Stimulated activated CD4-positive, alpha-beta T cell treated with anti-CD3 and anti-CD28 coated beads, Interleukin-15, amount 100 ng/mL, for 48 hours (primary cell): ENCODE measurements around the gene SETBP1.

Experiments used
- DNase-seq, 2 donors: peaks; one replicate each; pipeline ENCODE4 v3.0.0-alpha.2; 2020; ENCODE audit warnings: low read depth in 2 of 2

SETBP1 gene

GRCh38 chr18:44841221-44841620, 160.5 kb downstream of the SETBP1 start:
- no peak for DNase-seq

- DNase-seq, result no peak
These were observed 161.3 kb downstream of the SETBP1 start for GRCh38 chr18:44841752-44842587.

GRCh38 chr18:44842588-44843412, 162.1 kb downstream of the SETBP1 start:
- DNase-seq, result no peak

GRCh38 chr18:44844486-44844885, 163.8 kb downstream of the SETBP1 start:
- no peak for DNase-seq

GRCh38 chr18:44846450-44846849, 165.8 kb downstream of the SETBP1 start:
- no peak for DNase-seq

GRCh38 chr18:44848644-44849335, 168.1 kb downstream of the SETBP1 start:
- no peak for DNase-seq

- DNase-seq, result no peak
These were observed 168.7 kb downstream of the SETBP1 start for GRCh38 chr18:44849361-44849760.

- no peak for DNase-seq
These were observed 169.3 kb downstream of the SETBP1 start for GRCh38 chr18:44850001-44850400.

GRCh38 chr18:44851856-44852621, 171.4 kb downstream of the SETBP1 start:
- no peak for DNase-seq

GRCh38 chr18:44852818-44853217, 172.1 kb downstream of the SETBP1 start:
- no peak for DNase-seq

GRCh38 chr18:44853430-44853829, 172.7 kb downstream of the SETBP1 start:
- no peak for DNase-seq

GRCh38 chr18:44855681-44856080, 175.0 kb downstream of the SETBP1 start:
- DNase-seq, result no peak

- no peak for DNase-seq
These were observed 175.5 kb downstream of the SETBP1 start for GRCh38 chr18:44856157-44856556.

GRCh38 chr18:44857081-44857480, 176.4 kb downstream of the SETBP1 start:
- DNase-seq, result no peak

- DNase-seq, result no peak
These were observed 177.2 kb downstream of the SETBP1 start for GRCh38 chr18:44857744-44858491.

GRCh38 chr18:44859263-44859662, 178.6 kb downstream of the SETBP1 start:
- DNase-seq, result no peak

GRCh38 chr18:44859751-44860439, 179.2 kb downstream of the SETBP1 start:
- DNase-seq, result no peak

- no peak for DNase-seq
These were observed 181.4 kb downstream of the SETBP1 start for GRCh38 chr18:44862112-44862511.

GRCh38 chr18:44866103-44866502, 185.4 kb downstream of the SETBP1 start:
- DNase-seq, result no peak

- DNase-seq, result no peak
These were observed 188.8 kb downstream of the SETBP1 start for GRCh38 chr18:44869533-44869932.
